Measurements from ENCODE around the gene IGFL3.

DNA sequence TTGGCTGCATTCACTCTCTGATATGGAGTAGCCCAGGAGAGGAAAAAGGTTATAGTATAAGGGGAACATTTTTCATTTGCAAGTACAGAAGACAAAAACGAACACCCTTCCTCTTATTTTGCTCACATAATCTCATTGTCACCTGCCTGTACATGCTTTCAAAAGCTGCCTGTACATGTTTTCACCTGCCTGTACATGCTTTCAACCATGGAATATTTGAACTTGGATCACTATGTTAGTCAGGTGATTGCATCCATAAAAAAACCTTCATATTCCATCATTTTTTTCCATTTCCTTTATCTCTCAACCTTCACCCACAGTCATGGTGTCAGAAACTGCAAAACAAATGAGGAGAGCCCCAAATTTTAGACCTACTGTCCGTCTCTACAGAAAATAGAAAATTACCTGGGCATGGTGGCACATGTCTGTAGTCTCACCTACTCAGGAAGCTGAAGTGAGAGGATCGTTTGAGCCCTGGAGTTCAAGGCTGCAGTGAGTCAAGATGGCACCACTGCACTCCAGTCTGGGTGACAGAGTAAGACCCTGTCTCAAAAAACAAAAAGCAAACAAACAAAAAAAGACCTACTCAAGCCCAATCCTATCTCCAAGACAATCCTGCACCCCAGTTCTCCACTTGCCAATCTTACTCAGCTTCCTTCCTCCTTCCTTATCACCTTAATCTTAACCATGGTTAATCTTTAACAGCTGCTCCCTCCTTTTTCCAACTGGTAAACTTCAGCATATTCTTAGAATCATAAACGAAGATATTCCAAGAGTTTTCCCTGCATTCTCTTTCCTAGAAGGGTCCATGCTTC, 35.1 kb upstream of the IGFL3 start:
- TF ChIP-seq NFYB (IDR thresholded peaks at IDR 0.05; ENCODE audit: extremely low read depth, insufficient read length) (no peak), EHMT2 (IDR thresholded peaks at IDR 0.05) (no peak), GATAD2A (IDR thresholded peaks at IDR 0.05) (no peak), ZEB2 (IDR thresholded peaks at IDR 0.05) (no peak), RBM39 (optimal IDR thresholded peaks at IDR 0.05; ENCODE audit: low read depth, low read length) (no peak), PCBP2 (IDR thresholded peaks at IDR 0.05; ENCODE audit: low read depth, low read length, poor library complexity, severe bottlenecking) (no peak), MYC (IDR thresholded peaks at IDR 0.05; ENCODE audit: low read depth, low read length) (no peak), MYC (CRISPR knock-in tag; IDR thresholded peaks at IDR 0.05; ENCODE audit: borderline replicate concordance, low read depth) (no peak), TAF1 (IDR thresholded peaks at IDR 0.05; ENCODE audit: control insufficient read depth, extremely low read depth, insufficient read depth, low read length, severe bottlenecking) (no peak), ARID2 (IDR thresholded peaks at IDR 0.05) (no peak), POLR2A (conservative IDR thresholded peaks at IDR 0.05) (no peak), POLR2AphosphoS2 (IDR thresholded peaks at IDR 0.05; ENCODE audit: low read length) (no peak)
- TF ChIP-seq, protein P1, sequence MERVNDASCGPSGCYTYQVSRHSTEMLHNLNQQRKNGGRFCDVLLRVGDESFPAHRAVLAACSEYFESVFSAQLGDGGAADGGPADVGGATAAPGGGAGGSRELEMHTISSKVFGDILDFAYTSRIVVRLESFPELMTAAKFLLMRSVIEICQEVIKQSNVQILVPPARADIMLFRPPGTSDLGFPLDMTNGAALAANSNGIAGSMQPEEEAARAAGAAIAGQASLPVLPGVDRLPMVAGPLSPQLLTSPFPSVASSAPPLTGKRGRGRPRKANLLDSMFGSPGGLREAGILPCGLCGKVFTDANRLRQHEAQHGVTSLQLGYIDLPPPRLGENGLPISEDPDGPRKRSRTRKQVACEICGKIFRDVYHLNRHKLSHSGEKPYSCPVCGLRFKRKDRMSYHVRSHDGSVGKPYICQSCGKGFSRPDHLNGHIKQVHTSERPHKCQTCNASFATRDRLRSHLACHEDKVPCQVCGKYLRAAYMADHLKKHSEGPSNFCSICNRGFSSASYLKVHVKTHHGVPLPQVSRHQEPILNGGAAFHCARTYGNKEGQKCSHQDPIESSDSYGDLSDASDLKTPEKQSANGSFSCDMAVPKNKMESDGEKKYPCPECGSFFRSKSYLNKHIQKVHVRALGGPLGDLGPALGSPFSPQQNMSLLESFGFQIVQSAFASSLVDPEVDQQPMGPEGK (CRISPR knock-in tag; IDR thresholded peaks at IDR 0.05; ENCODE audit: borderline replicate concordance) = no peak

Data from K562 (cell line).